ENCODE measurements around the gene NRCAM.
"Not testable (repeated sequence)": the region's sequence is repeated elsewhere in the genome, so short reads cannot be mapped to it uniquely, and the experiment has no call there.

The NRCAM gene

GRCh38 chr7:108265007-108265406 lies 191.2 kb downstream of the NRCAM start:
- H3K36me3 ChIP-seq (ENCODE audit: control insufficient read depth, insufficient read depth, low read length), result no peaks in the 10 kb centered on the region

GRCh38 chr7:108263425-108263824 lies 192.8 kb downstream of the NRCAM start:
- Histone ChIP-seq H3K27ac (ENCODE audit: low read depth, low read length, severe bottlenecking) (no peak overlapping the region), H3K4me1 (ENCODE audit: control insufficient read depth, insufficient read depth, low read length, poor library complexity, severe bottlenecking) (peaks cover 7% of the 10 kb centered on the region), H3K36me3 (ENCODE audit: control insufficient read depth, insufficient read depth, low read length) (no peaks in the 10 kb centered on the region), H3K9me3 (ENCODE audit: control insufficient read depth, low read length) (no peaks in the 10 kb centered on the region), H3K4me3 (ENCODE audit: extremely low read depth, insufficient read depth, low read length, poor library complexity, severe bottlenecking) (no peak overlapping the region)
- 96 to 98% methylated on average over 3 of the region's 3 CpGs for WGBS, 2 experiments (ENCODE audit: insufficient coverage in 2 of 2)

More at GRCh38 chr7:108265007-108265406, 191.2 kb downstream of the NRCAM start:
- Histone ChIP-seq H3K9me3 (ENCODE audit: control insufficient read depth, low read length) (no peaks in the 10 kb centered on the region), H3K27ac (ENCODE audit: low read depth, low read length, severe bottlenecking) (no peak overlapping the region), H3K4me1 (ENCODE audit: control insufficient read depth, insufficient read depth, low read length, poor library complexity, severe bottlenecking) (peaks cover 7% of the 10 kb centered on the region), H3K4me3 (ENCODE audit: extremely low read depth, insufficient read depth, low read length, poor library complexity, severe bottlenecking) (no peak overlapping the region)
- 82 to 97% methylated on average over 3 of the region's 3 CpGs for WGBS, 2 experiments (ENCODE audit: insufficient coverage in 2 of 2)

- no peak overlapping the region for H3K4me3 ChIP-seq (ENCODE audit: extremely low read depth, insufficient read depth, low read length, poor library complexity, severe bottlenecking)
- 100% methylated on average over 1 of the region's 1 CpG; no CpG with 5 or more reads in 1 of the 2 experiments for WGBS, 2 experiments (ENCODE audit: insufficient coverage in 2 of 2)
- H3K9me3 ChIP-seq (ENCODE audit: control insufficient read depth, low read length), result no peaks in the 10 kb centered on the region
- no peaks in the 10 kb centered on the region for H3K36me3 ChIP-seq (ENCODE audit: control insufficient read depth, insufficient read depth, low read length)
- peaks cover 4% of the 10 kb centered on the region for H3K4me1 ChIP-seq (ENCODE audit: control insufficient read depth, insufficient read depth, low read length, poor library complexity, severe bottlenecking)
- no peak overlapping the region for H3K27ac ChIP-seq (ENCODE audit: low read depth, low read length, severe bottlenecking)
Measured at GRCh38 chr7:108261560-108262255, 194.5 kb downstream of the NRCAM start.

GRCh38 chr7:108259447-108259846 lies 196.8 kb downstream of the NRCAM start:
- not testable (repeated sequence) for H3K4me3 ChIP-seq (ENCODE audit: extremely low read depth, insufficient read depth, low read length, poor library complexity, severe bottlenecking); H3K4me1 ChIP-seq (ENCODE audit: control insufficient read depth, insufficient read depth, low read length, poor library complexity, severe bottlenecking); H3K27ac ChIP-seq (ENCODE audit: low read depth, low read length, severe bottlenecking); H3K36me3 ChIP-seq (ENCODE audit: control insufficient read depth, insufficient read depth, low read length); H3K9me3 ChIP-seq (ENCODE audit: control insufficient read depth, low read length)
- WGBS, 2 experiments (ENCODE audit: insufficient coverage in 2 of 2), result 82% methylated on average over 2 of the region's 3 CpGs; no CpG with 5 or more reads in 1 of the 2 experiments

- no peaks in the 10 kb centered on the region for H3K36me3 ChIP-seq (ENCODE audit: control insufficient read depth, insufficient read depth, low read length)
- no peaks in the 10 kb centered on the region for H3K4me1 ChIP-seq (ENCODE audit: control insufficient read depth, insufficient read depth, low read length, poor library complexity, severe bottlenecking)
- no peaks in the 10 kb centered on the region for H3K9me3 ChIP-seq (ENCODE audit: control insufficient read depth, low read length)
- WGBS, 2 experiments (ENCODE audit: insufficient coverage in 2 of 2), result 90 to 96% methylated on average over 4 of the region's 4 CpGs
- no peak overlapping the region for H3K27ac ChIP-seq (ENCODE audit: low read depth, low read length, severe bottlenecking)
- no peak overlapping the region for H3K4me3 ChIP-seq (ENCODE audit: extremely low read depth, insufficient read depth, low read length, poor library complexity, severe bottlenecking)
Measured at GRCh38 chr7:108257954-108258353, 198.3 kb downstream of the NRCAM start.

- no peaks in the 10 kb centered on the region for H3K36me3 ChIP-seq (ENCODE audit: control insufficient read depth, insufficient read depth, low read length)
- no peaks in the 10 kb centered on the region for H3K4me1 ChIP-seq (ENCODE audit: control insufficient read depth, insufficient read depth, low read length, poor library complexity, severe bottlenecking)
- 86 to 94% methylated on average over 1 to 2 of the region's 2 CpGs for WGBS, 2 experiments (ENCODE audit: insufficient coverage in 2 of 2)
- no peaks in the 10 kb centered on the region for H3K9me3 ChIP-seq (ENCODE audit: control insufficient read depth, low read length)
- H3K4me3 ChIP-seq (ENCODE audit: extremely low read depth, insufficient read depth, low read length, poor library complexity, severe bottlenecking), result no peak overlapping the region
- H3K27ac ChIP-seq (ENCODE audit: low read depth, low read length, severe bottlenecking), result no peak overlapping the region
Measured at GRCh38 chr7:108254259-108254658, 202.0 kb downstream of the NRCAM start.

GRCh38 chr7:108253275-108254044 lies 202.8 kb downstream of the NRCAM start:
- H3K27ac ChIP-seq (ENCODE audit: low read depth, low read length, severe bottlenecking), result no peak overlapping the region
- H3K4me3 ChIP-seq (ENCODE audit: extremely low read depth, insufficient read depth, low read length, poor library complexity, severe bottlenecking), result no peak overlapping the region
- H3K36me3 ChIP-seq (ENCODE audit: control insufficient read depth, insufficient read depth, low read length), result no peaks in the 10 kb centered on the region
- no peaks in the 10 kb centered on the region for H3K4me1 ChIP-seq (ENCODE audit: control insufficient read depth, insufficient read depth, low read length, poor library complexity, severe bottlenecking)
- H3K9me3 ChIP-seq (ENCODE audit: control insufficient read depth, low read length), result no peaks in the 10 kb centered on the region
- WGBS, 2 experiments (ENCODE audit: insufficient coverage in 2 of 2), result 86 to 90% methylated on average over 3 of the region's 6 CpGs

- 92% methylated on average over 2 of the region's 3 CpGs; no CpG with 5 or more reads in 1 of the 2 experiments for WGBS, 2 experiments (ENCODE audit: insufficient coverage in 2 of 2)
- H3K9me3 ChIP-seq (ENCODE audit: control insufficient read depth, low read length), result no peaks in the 10 kb centered on the region
- no peak overlapping the region for H3K27ac ChIP-seq (ENCODE audit: low read depth, low read length, severe bottlenecking)
- no peaks in the 10 kb centered on the region for H3K4me1 ChIP-seq (ENCODE audit: control insufficient read depth, insufficient read depth, low read length, poor library complexity, severe bottlenecking)
- no peaks in the 10 kb centered on the region for H3K36me3 ChIP-seq (ENCODE audit: control insufficient read depth, insufficient read depth, low read length)
- no peak overlapping the region for H3K4me3 ChIP-seq (ENCODE audit: extremely low read depth, insufficient read depth, low read length, poor library complexity, severe bottlenecking)
Measured at GRCh38 chr7:108252177-108252576, 204.1 kb downstream of the NRCAM start.

GRCh38 chr7:108251700-108252099 lies 204.5 kb downstream of the NRCAM start:
- Histone ChIP-seq H3K4me1 (ENCODE audit: control insufficient read depth, insufficient read depth, low read length, poor library complexity, severe bottlenecking) (peaks cover 5% of the 10 kb centered on the region), H3K4me3 (ENCODE audit: extremely low read depth, insufficient read depth, low read length, poor library complexity, severe bottlenecking) (no peak overlapping the region)
- no CpG with 5 or more reads among the region's 1 CpG for whole genome bisulfite sequencing, 2 experiments (ENCODE audit: insufficient coverage in 2 of 2)

GRCh38 chr7:108249453-108249852 lies 206.8 kb downstream of the NRCAM start:
- Histone ChIP-seq H3K4me3 (ENCODE audit: extremely low read depth, insufficient read depth, low read length, poor library complexity, severe bottlenecking) (no peak overlapping the region), H3K36me3 (ENCODE audit: control insufficient read depth, insufficient read depth, low read length) (no peaks in the 10 kb centered on the region), H3K9me3 (ENCODE audit: control insufficient read depth, low read length) (no peaks in the 10 kb centered on the region), H3K27ac (ENCODE audit: low read depth, low read length, severe bottlenecking) (no peak overlapping the region), H3K4me1 (ENCODE audit: control insufficient read depth, insufficient read depth, low read length, poor library complexity, severe bottlenecking) (peaks cover 14% of the 10 kb centered on the region)
- WGBS, 2 experiments (ENCODE audit: insufficient coverage in 2 of 2), result no CpG with 5 or more reads among the region's 1 CpG

More at GRCh38 chr7:108251700-108252099, 204.5 kb downstream of the NRCAM start:
- no peaks in the 10 kb centered on the region for H3K9me3 ChIP-seq (ENCODE audit: control insufficient read depth, low read length)
- H3K36me3 ChIP-seq (ENCODE audit: control insufficient read depth, insufficient read depth, low read length), result no peaks in the 10 kb centered on the region
- no peak overlapping the region for H3K27ac ChIP-seq (ENCODE audit: low read depth, low read length, severe bottlenecking)

- H3K4me1 ChIP-seq (ENCODE audit: control insufficient read depth, insufficient read depth, low read length, poor library complexity, severe bottlenecking), result peaks cover 14% of the 10 kb centered on the region
- no peak overlapping the region for H3K27ac ChIP-seq (ENCODE audit: low read depth, low read length, severe bottlenecking)
- no peaks in the 10 kb centered on the region for H3K9me3 ChIP-seq (ENCODE audit: control insufficient read depth, low read length)
- WGBS, 2 experiments (ENCODE audit: insufficient coverage in 2 of 2), result 58 to 100% methylated on average over 1 of the region's 4 CpGs
- no peak overlapping the region for H3K4me3 ChIP-seq (ENCODE audit: extremely low read depth, insufficient read depth, low read length, poor library complexity, severe bottlenecking)
- no peaks in the 10 kb centered on the region for H3K36me3 ChIP-seq (ENCODE audit: control insufficient read depth, insufficient read depth, low read length)
Measured at GRCh38 chr7:108248821-108249220, 207.4 kb downstream of the NRCAM start.
